H1 (cell line): Measurements from ENCODE around the gene RAB44. TPM values are rescaled to one million over a fixed set of nuclear protein-coding genes. Genes with fewer than 3 reads are reported as not detected.

ENCODE experiments used
- CTCF ChIA-PET: fragments of 300-600 bp; sonication (Branson Sonifier 250); formaldehyde crosslinking; loops from one replicate; lab custom pipeline; 2021; ENCODE audit not compliant: partially characterized antibody; lab: Charles Lee
- POLR2A ChIA-PET: fragments of 300-600 bp; sonication (Branson Sonifier 250); formaldehyde crosslinking; loops from one replicate; lab custom pipeline; 2021; ENCODE audit warnings: inconsistent platforms; ENCODE audit not compliant: partially characterized antibody; lab: Charles Lee
- DNase-seq, 2 experiments: peaks; one replicate each; pipeline versions ENCODE4 v3.0.0 to v3.0.0-alpha.2; 2010 to 2022; ENCODE audit warnings: low spot score in 2 of 2, low read depth in 1 of 2, mixed read lengths in 1 of 2
- FAIRE-seq: peaks from 2 replicates; lab custom pipeline; 2011; peaks lifted over from hg19 to GRCh38; lab: Jason Lieb, UNC
- H2AFZ ChIP-seq: 2 replicates; pipeline ENCODE4 v1.8.1; 2012; ENCODE audit warnings: low read length, inconsistent platforms
- H2AK5ac ChIP-seq: 2 replicates; pipeline ENCODE4 v1.6.1; 2013; ENCODE audit warnings: low read depth, low read length
- H2BK120ac ChIP-seq: replicated peaks from 2 replicates; pipeline ENCODE3; 2013; ENCODE audit warnings: low read depth, low read length, inconsistent platforms
- H2BK12ac ChIP-seq: 2 replicates; pipeline ENCODE4 v1.6.1; 2013; ENCODE audit warnings: low read depth, low read length
- H2BK15ac ChIP-seq: 2 replicates; pipeline ENCODE4 v1.6.1; 2013; ENCODE audit warnings: low read length
- H2BK20ac ChIP-seq: 2 replicates; pipeline ENCODE4 v1.6.1; 2013; ENCODE audit warnings: low read length
- H2BK5ac ChIP-seq: 2 replicates; pipeline ENCODE4 v1.6.1; 2013; ENCODE audit warnings: low read depth, low read length
- H3K14ac ChIP-seq: 2 replicates; pipeline ENCODE4 v1.6.1; 2013; ENCODE audit warnings: inconsistent platforms; ENCODE audit not compliant: insufficient read length
- H3K18ac ChIP-seq: 2 replicates; pipeline ENCODE4 v1.6.1; 2013; ENCODE audit warnings: low read length; ENCODE audit errors: extremely low read depth
- H3K23ac ChIP-seq: 2 replicates; pipeline ENCODE4 v1.6.1; 2013; ENCODE audit warnings: inconsistent platforms; ENCODE audit not compliant: insufficient read length
- H3K23me2 ChIP-seq: 2 replicates; pipeline ENCODE4 v1.6.1; 2013; ENCODE audit warnings: low read depth, low read length
- H3K27ac ChIP-seq: 2 replicates; pipeline ENCODE4 v1.6.1; 2011; ENCODE audit warnings: low read depth, low read length, inconsistent platforms
- H3K27me3 ChIP-seq, 4 experiments: replicated peaks in 1 of 4; 1 replicate in 1 of 4; 2 replicates in 3 of 4; pipeline versions ENCODE4 v1.6.1 to v1.8.1; 2011 to 2013; ENCODE audit warnings: low read length in 3 of 4, mild to moderate bottlenecking in 3 of 4, inconsistent platforms in 2 of 4, mixed read lengths in 2 of 4, moderate library complexity in 1 of 4; ENCODE audit not compliant: control insufficient read depth in 3 of 4, insufficient read depth in 3 of 4; ENCODE audit errors: extremely low read depth in 1 of 4
- H3K36me3 ChIP-seq, 4 experiments: 2 replicates each; pipeline versions ENCODE4 v1.6.1 to v1.8.1; 2011 to 2013; ENCODE audit warnings: mild to moderate bottlenecking in 4 of 4, low read length in 3 of 4, moderate library complexity in 2 of 4, control low read depth in 1 of 4, inconsistent platforms in 1 of 4; ENCODE audit not compliant: insufficient read depth in 4 of 4, control insufficient read depth in 2 of 4
- H3K4ac ChIP-seq: replicated peaks from 2 replicates; pipeline ENCODE3; 2013; ENCODE audit warnings: low read length, low read depth, mixed read lengths, inconsistent platforms; ENCODE audit not compliant: insufficient read length
- H3K4me1 ChIP-seq, 4 experiments: replicated peaks in 1 of 4; 1 replicate in 1 of 4; 2 replicates in 3 of 4; pipeline versions ENCODE4 v1.6.1 to v1.8.1; 2011 to 2013; ENCODE audit warnings: low read length in 3 of 4, inconsistent platforms in 2 of 4, mixed read lengths in 1 of 4; ENCODE audit not compliant: insufficient read depth in 4 of 4, control insufficient read depth in 3 of 4
- H3K4me2 ChIP-seq, 2 experiments: 2 replicates each; pipeline versions ENCODE4 v1.6.1 to v1.8.1; 2011 to 2013; ENCODE audit warnings: low read depth in 2 of 2, low read length in 2 of 2, control low read depth in 1 of 2, inconsistent platforms in 1 of 2, mild to moderate bottlenecking in 1 of 2; ENCODE audit not compliant: insufficient read depth in 1 of 2
- H3K4me3 ChIP-seq, 4 experiments: fragments of 200-600, 300-600 bp in 1 of 4; sonication (generic), shearing (Covaris generic), sonication (Bioruptor Twin) in 1 of 4; 2 replicates each; pipeline versions ENCODE4 v1.5.1 to v1.8.1; 2011 to 2016; ENCODE audit warnings: low read length in 4 of 4, low read depth in 3 of 4, control low read depth in 2 of 4, inconsistent platforms in 2 of 4, mild to moderate bottlenecking in 2 of 4, mixed read lengths in 1 of 4, moderate library complexity in 1 of 4; ENCODE audit not compliant: insufficient read depth in 2 of 4; ENCODE audit errors: extremely low read depth in 1 of 4
- H3K56ac ChIP-seq: replicated peaks from 2 replicates; pipeline ENCODE3; 2013; ENCODE audit warnings: low read depth, mild to moderate bottlenecking, mixed read lengths, low read length, inconsistent platforms; ENCODE audit not compliant: insufficient read length
- H3K79me1 ChIP-seq: 2 replicates; pipeline ENCODE4 v1.6.1; 2013; ENCODE audit warnings: low read depth, low read length, control low read depth
- H3K79me2 ChIP-seq, 2 experiments: 2 replicates each; pipeline versions ENCODE4 v1.6.1 to v1.8.1; 2012 to 2013; ENCODE audit warnings: low read length in 2 of 2, mild to moderate bottlenecking in 2 of 2, inconsistent platforms in 1 of 2; ENCODE audit not compliant: insufficient read depth in 2 of 2, control insufficient read depth in 1 of 2
- H3K9ac ChIP-seq, 4 experiments: replicated peaks in 1 of 4; 1 replicate in 1 of 4; 2 replicates in 3 of 4; pipeline versions ENCODE4 v1.6.1 to v1.8.1; 2011 to 2013; ENCODE audit warnings: low read depth in 3 of 4, low read length in 3 of 4, control low read depth in 2 of 4, mild to moderate bottlenecking in 2 of 4, moderate library complexity in 2 of 4, inconsistent platforms in 1 of 4; ENCODE audit errors: extremely low read depth in 1 of 4
- H3K9me3 ChIP-seq, 2 experiments: 2 replicates each; pipeline versions ENCODE4 v1.6.1 to v1.8.1; 2012 to 2013; ENCODE audit warnings: mild to moderate bottlenecking in 2 of 2, moderate library complexity in 2 of 2, control low read depth in 1 of 2, inconsistent platforms in 1 of 2, low read depth in 1 of 2, low read length in 1 of 2, mixed read lengths in 1 of 2; ENCODE audit not compliant: insufficient read depth in 2 of 2
- H4K20me1 ChIP-seq, 2 experiments: replicated peaks in 1 of 2; 2 replicates each; pipeline versions ENCODE3 to v1.8.1; 2011 to 2013; ENCODE audit warnings: inconsistent platforms in 2 of 2, low read length in 2 of 2, mild to moderate bottlenecking in 1 of 2; ENCODE audit not compliant: insufficient read depth in 2 of 2, control insufficient read depth in 1 of 2
- H4K5ac ChIP-seq: 2 replicates; pipeline ENCODE4 v1.6.1; 2013; ENCODE audit warnings: low read length, low read depth, mixed read lengths, inconsistent platforms; ENCODE audit not compliant: insufficient read length
- H4K8ac ChIP-seq: 2 replicates; pipeline ENCODE4 v1.8.0; 2013; ENCODE audit warnings: mild to moderate bottlenecking, moderate library complexity, low read length, inconsistent platforms; ENCODE audit not compliant: insufficient read depth; ENCODE audit errors: extremely low read depth
- H4K91ac ChIP-seq: replicated peaks from 2 replicates; pipeline ENCODE3; 2013; ENCODE audit warnings: low read length, mixed read lengths, inconsistent platforms; ENCODE audit not compliant: insufficient read length
- ATF2 ChIP-seq: IDR thresholded peaks from 2 replicates; pipeline ENCODE4 v1.6.1; 2012; ENCODE audit warnings: low read length, inconsistent platforms
- CREB1 ChIP-seq: IDR thresholded peaks from 2 replicates; pipeline ENCODE4 v1.6.1; 2012; ENCODE audit warnings: inconsistent platforms
- TEAD4 ChIP-seq: IDR thresholded peaks from 2 replicates; pipeline ENCODE4 v1.6.1; 2012; ENCODE audit warnings: low read depth, low read length, inconsistent platforms, mixed read lengths
- YY1 ChIP-seq: IDR thresholded peaks from 2 replicates; pipeline ENCODE4 v1.6.1; 2011; ENCODE audit warnings: low read depth, mild to moderate bottlenecking, low read length
- WGBS, 2 experiments: shearing (Covaris generic) in 1 of 2; methylation state at CpG; one replicate each; pipeline versions ENCODE4 v1.1.6 to v1.1.7; 2013 to 2015; ENCODE audit warnings: low lambda C conversion rate in 2 of 2, mixed read lengths in 2 of 2, inconsistent platforms in 1 of 2, low coverage in 1 of 2, missing lambda C conversion rate in 1 of 2; ENCODE audit not compliant: insufficient replicate concordance in 2 of 2, insufficient coverage in 1 of 2, insufficient read length in 1 of 2; ENCODE audit errors: extremely low coverage in 1 of 2, missing lambda C conversion rate in 1 of 2; 5-methylcytosine and 5-hydroxymethylcytosine counted together
- polyA plus RNA-seq, 7 experiments: library from polyadenylated mRNA; depleted of rRNA in 3 of 7; stranded (reverse) in 5 of 7; unstranded in 2 of 7; fragments of >200 nt in 5 of 7; fragments of 200-250 nt in 2 of 7; gene quantifications; 1 replicate in 5 of 7; 2 replicates in 1 of 7; 4 replicates in 1 of 7; pipeline versions ENCODE4 v1.2.1 to v1.2.3, GENCODE V29; 2011 to 2013; ENCODE audit warnings: missing spikeins in 2 of 7, mixed read lengths in 2 of 7
- total RNA-seq: library from RNA; stranded (reverse); fragmentation: NEBNext Ultra II Directional; extraction: Animal tissue kit (Norgen Biotek cat#: 25700); gene quantifications from 2 replicates; pipeline ENCODE4 v1.2.1, GENCODE V29; 2021
- TF ChIP-seq, protein P1 (sequence below): IDR thresholded peaks from 2 replicates; pipeline ENCODE4 v1.6.1; 2011; ENCODE audit warnings: low read depth, mild to moderate bottlenecking, low read length; ENCODE audit not compliant: insufficient read depth

The RAB44 gene
- total and polyA plus RNA-seq, 2 of the 8 experiments (the other 6 are each of a cell fraction or from before 2014, with no cell fraction given): 0.02 TPM; not detected in 1

DNA sequence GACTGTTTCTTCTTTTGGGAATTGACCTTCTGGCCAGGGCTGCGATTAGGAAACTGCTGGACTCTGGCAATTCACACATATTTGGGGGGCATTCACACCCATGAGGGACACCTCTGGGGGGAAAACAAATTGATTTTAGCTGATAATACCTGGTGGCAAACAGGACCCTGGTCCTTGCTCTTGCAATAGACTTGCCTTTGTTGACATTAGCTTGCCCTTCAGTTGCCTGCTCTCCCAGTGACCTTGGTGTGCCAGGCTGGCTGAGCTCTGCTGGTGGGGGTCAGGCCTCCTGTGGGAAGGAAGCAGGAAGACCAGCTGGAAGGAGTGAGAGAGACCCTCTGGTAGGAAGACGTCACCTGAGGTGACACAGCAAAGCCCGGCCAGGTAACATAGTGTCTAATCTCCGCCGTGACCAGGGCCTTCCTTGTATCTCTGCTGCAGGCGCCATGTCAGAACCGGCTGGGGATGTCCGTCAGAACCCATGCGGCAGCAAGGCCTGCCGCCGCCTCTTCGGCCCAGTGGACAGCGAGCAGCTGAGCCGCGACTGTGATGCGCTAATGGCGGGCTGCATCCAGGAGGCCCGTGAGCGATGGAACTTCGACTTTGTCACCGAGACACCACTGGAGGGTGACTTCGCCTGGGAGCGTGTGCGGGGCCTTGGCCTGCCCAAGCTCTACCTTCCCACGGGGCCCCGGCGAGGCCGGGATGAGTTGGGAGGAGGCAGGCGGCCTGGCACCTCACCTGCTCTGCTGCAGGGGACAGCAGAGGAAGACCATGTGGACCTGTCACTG is 13.8 kb upstream of the RAB44 start:
- FAIRE-seq: no peak
- 92% methylated on average over 29 of the region's 29 CpGs; no CpG with 5 or more reads in 1 of the 2 experiments for WGBS, 2 experiments
- Histone ChIP-seq H3K4me2 (no peak overlapping the region), H3K36me3 (peaks cover 4 to 30% (median 19%) of the 10 kb centered on the region in 4 experiments; a peak in 7 of 8 replicates), H2BK120ac (no peak overlapping the region), H3K79me2 (peaks cover 0 to 28% of the 10 kb centered on the region in 2 experiments; a peak in 2 of 4 replicates), H2AK5ac (no peak overlapping the region), H3K4me1 (peaks cover 0 to 11% (median 3%) of the 10 kb centered on the region in 4 experiments; a peak in 5 of 7 replicates), H3K23me2 (peaks cover 12% of the 10 kb centered on the region; the same call in 1 of the 2 replicates), H3K14ac (no peak overlapping the region), H4K91ac (no peak overlapping the region), H4K5ac (no peak overlapping the region), H3K9ac (no peak overlapping the region), H3K79me1 (0 out of 2 replicates have a peak, but pooled peaks cover 3% of the 10 kb centered on the region), H3K4me3 (no peak overlapping the region), H3K27ac (no peak overlapping the region), H2BK5ac (no peak overlapping the region), H4K8ac (no peak overlapping the region), H3K27me3 (peaks cover 6 to 22% (median 18%) of the 10 kb centered on the region in 4 experiments), H3K4ac (no peak overlapping the region), H2BK12ac (no peak overlapping the region), H2AFZ (no peak overlapping the region), H3K18ac (no peak overlapping the region), H3K23ac (no peak overlapping the region), H3K9me3 (no peaks in the 10 kb centered on the region), H2BK15ac (peak overlapping the region; percentile 83; the same call in 1 of the 2 replicates), H3K56ac (no peak overlapping the region), H2BK20ac (no peak overlapping the region), H4K20me1 (peaks cover 4 to 29% of the 10 kb centered on the region in 2 experiments)
- ChIA-PET POLR2A (interaction anchor here (0.5 to 1.3 kb wide), 3 partner anchors 9 to 115 kb away, joined by 3 to 4 read pairs (median 3); no protein-coding TSS in a partner anchor), CTCF (interaction anchor here (0.6 to 8.8 kb wide), 13 partner anchors 9 to 144 kb away, joined by 3 to 67 read pairs (median 4); partner anchors contain the start of gene RAB44)
- TF ChIP-seq, protein P1, sequence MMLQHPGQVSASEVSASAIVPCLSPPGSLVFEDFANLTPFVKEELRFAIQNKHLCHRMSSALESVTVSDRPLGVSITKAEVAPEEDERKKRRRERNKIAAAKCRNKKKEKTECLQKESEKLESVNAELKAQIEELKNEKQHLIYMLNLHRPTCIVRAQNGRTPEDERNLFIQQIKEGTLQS: no peak
- no peak for TF ChIP-seq TEAD4
- TF ChIP-seq YY1: no peak
- no peak for TF ChIP-seq CREB1
- no peak for TF ChIP-seq ATF2
- no peak for DNase-seq
